Left renal cortex interstitium (tissue), 4 donors: ENCODE results near the gene C12orf42. TPM values are rescaled to one million over a fixed set of nuclear protein-coding genes. Genes with fewer than 3 reads are reported as not detected.

Experiments
- DNase-seq, 4 donors: peaks; one replicate each; pipeline ENCODE4 v3.0.0-alpha.2; 2013; ENCODE audit warnings: low read depth in 4 of 4, low spot score in 2 of 4, missing footprints in 1 of 4
- polyA plus RNA-seq, 4 donors: library from polyadenylated mRNA; unstranded; fragments of 120-200 nt; gene quantifications; one replicate each; pipeline ENCODE4 v1.2.1, GENCODE V29; 2013; ENCODE audit not compliant: insufficient read length in 4 of 4

Gene C12orf42
- polyA plus RNA-seq, 4 donors, result 0.09 to 0.38 (median 0.20) TPM; not detected in 1

- DNase-seq, result no peak
These were observed 216.3 kb downstream of the C12orf42 start for GRCh38 chr12:103279444-103279843.

DNA sequence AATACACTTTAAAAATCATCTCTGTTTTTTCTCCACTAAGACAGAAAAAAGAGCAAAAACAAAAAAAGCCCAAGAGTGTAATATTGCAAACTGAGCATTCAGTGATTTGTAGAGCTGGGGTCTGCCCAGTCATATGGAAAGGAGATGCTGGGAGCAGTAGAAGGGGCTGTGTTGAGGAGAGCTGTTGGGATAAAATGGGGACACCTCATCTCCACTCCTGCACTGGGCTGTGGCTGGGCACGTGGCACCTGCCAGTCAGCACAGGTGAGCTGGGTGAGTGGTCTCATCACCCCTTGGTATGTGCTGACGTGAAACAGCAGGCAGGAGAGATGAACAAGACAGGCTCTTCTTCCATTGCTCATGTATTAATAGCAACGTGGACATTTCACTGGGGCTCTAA lies 217.4 kb downstream of the C12orf42 start:
- no peak for DNase-seq

GRCh38 chr12:103273645-103274044 lies 222.1 kb downstream of the C12orf42 start:
- DNase-seq, result no peak

- no peak for DNase-seq
These were observed 222.8 kb downstream of the C12orf42 start for GRCh38 chr12:103272949-103273348.

DNA sequence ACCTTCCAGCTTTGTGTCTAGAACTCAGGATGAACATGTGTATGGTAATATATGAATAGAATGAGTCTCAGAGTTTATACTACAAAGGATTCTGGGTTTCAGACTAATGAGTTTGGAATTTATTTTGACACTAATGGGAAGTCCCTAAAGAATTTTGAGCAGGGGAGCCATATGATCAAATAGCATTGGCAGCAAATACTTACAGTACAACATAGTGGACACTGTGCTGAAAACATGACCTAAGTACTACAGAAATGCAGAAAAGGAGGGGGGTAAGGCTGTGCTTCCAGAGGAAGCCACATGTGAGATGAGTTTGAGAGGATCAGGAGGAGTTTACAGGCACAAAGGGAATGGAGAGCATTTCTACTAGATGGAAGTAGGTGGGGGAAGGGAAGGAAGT lies 225.8 kb downstream of the C12orf42 start:
- no peak for DNase-seq

DNA sequence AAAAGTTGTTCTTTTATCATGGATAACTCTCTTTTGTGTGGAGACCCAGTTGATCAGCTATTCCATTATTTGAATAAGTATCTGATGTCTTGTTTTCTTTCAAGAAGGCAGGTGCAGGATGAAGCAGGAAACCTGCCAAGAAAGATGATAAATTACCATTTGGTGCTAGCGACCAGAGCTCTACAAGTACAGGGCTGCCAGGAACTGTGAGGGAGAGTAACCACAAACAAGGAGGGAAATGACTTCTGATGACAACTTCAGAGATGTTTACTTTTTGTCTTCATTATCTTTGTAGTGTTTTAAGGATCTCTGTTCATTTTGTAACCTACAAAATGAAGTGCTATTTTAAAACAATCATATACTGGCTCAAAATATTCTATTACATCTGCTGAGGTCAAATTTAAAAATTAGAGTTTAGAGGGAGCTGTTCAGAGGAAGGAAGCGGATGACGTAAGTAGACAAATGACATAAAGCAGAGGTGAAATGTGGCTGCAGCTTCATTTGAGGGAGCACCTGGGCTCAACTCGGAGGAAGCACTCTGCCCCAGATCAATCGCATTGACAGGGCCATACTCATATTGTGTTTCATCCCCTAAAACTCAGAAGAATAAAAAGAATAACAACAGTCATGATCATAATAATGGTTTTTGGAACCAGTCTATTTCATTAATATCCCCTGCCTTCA lies 226.8 kb downstream of the C12orf42 start:
- no peak for DNase-seq

GRCh38 chr12:103257763-103258162 lies 238.0 kb downstream of the C12orf42 start:
- no peak for DNase-seq

Other genes with a start within 250 kb of the C12orf42 start
- gene STAB2, start 91.3 kb upstream of the C12orf42 start, polyA plus RNA-seq, result 1 to 10 TPM in 3 of 4 donors, under 1 TPM in 1; 0.55 to 1.3 (median 1.1) TPM